Stimulated activated CD4-positive, alpha-beta T cell treated with anti-CD3 and anti-CD28 coated beads, TNF-alpha, amount 100 ng/mL, for 48 hours (primary cell): Measurements from ENCODE around the gene WEE2.
"Not testable (repeated sequence)": the region's sequence is repeated elsewhere in the genome, so short reads cannot be mapped to it uniquely, and the experiment has no call there.

Source experiments
- DNase-seq, 3 donors: peaks; one replicate each; pipeline ENCODE4 v3.0.0-alpha.2; 2020; ENCODE audit warnings: low read depth in 3 of 3

The WEE2 gene

DNA sequence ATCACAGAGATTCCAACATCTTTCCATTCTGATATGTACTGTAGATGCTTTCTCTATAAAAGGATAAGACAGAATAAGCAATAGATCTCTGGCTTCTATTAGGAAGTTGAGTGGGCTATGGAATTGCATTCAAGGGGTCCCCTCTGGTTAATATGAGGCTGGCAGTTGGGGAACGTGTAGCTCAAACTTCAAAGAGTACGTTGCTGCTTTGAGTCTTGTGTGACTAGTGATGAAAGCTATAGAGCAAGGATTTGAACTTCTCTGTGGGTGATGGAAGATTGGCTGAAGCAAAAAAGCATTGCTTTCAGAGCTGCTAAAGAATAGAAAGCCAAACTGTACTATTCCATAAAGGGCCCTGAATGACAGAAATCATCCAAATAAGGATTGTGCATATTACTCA lies 6.4 kb downstream of the WEE2 start:
- no peak for DNase-seq

DNA sequence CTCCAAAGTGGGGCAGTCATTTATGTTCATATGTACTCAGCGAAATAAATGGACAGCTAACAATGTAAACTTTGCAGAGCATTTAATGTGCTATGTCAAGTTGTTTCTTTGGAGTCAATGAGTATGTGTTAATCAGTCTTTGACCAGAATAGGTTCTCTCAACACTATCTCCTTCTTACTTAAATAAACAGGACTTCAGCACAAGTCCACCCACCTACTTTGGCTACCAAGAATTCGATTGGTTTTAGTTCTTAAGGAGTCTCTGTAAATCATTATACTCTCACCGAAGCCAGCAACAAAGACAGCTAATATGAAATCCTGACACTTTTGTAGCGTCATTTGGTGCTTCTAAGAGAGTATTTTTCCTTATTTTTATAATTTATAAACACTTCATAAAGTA lies 6.9 kb downstream of the WEE2 start:
- DNase-seq: no peak

DNA sequence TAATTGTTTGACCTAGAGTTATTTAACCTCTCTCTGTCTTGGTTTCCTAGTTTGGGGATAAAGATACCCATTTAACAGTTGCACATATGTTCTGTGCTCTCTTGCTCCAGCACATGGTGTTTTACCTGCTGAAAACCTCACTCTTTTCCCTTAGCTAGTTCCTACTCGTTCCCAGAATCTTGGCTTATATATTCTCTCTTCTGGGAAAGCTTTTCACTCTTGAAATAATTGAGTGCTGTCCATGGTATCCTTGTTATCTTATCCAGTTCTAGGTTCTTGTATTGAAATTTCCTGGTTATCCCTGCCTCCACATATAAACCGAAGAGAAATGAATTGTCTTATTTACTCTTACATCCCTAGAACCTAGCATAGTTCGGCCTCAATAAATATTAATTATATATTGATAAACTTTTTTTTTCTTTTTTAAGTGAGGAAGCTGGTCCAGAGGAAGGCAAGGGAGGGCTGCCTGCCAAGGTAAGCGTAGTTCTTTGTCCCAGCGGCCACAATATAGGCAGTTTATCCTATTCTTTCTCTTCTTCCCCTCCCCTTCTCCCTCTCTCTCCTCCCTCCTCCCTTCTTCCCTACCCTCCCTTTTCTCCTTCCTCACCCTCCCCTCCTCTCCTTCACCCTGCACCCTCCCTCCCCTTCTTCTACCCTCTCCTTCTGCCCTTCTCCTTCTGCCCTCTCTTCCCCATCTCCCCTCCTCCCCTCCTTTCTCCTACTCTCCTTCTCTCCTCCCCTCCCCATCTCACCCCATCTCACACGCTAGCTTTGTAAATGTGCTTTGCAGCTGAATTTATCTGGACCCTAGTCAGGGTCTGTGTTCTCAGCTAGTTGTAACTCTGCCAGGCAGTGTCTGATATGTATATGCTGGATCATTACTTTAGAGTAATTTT lies 7.9 kb downstream of the WEE2 start:
- DNase-seq: no peak

DNA sequence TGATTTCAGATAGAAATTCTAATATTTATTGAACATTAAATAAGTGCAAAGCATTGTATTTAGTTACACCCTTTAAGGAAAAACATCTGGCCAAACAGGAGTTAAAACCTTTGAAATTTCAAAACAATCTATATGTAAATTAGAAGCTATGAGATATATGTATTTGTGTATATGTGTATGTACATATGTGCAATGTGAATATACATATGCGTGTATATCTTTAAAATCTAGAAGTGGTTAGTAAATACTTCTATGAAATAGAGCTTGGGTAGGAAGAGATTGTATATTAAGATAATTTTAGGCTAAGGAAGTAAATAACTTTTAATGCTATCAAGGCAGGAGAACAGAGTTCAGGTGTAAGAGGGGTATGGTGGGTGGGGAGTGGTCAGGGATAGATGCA lies 9.3 kb downstream of the WEE2 start:
- no peak for DNase-seq

DNA sequence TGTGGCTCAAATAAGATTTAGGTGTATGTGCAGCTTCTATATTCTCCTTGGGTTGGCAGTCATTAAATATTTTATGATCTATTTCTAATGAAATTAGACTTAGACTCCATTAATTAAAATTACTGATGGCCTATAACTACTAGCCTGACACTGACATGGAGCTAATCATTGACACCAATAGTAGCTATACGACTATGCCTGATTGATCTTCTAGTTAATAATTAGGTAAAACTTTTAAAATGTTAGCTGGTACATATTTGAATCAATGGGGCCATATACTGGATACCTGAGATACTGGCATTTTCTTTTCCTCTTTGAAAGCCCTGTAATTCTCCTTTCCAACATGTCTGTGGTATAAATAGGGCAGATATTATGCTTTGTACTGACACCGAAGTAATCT lies 14.4 kb downstream of the WEE2 start:
- no peak for DNase-seq

DNA sequence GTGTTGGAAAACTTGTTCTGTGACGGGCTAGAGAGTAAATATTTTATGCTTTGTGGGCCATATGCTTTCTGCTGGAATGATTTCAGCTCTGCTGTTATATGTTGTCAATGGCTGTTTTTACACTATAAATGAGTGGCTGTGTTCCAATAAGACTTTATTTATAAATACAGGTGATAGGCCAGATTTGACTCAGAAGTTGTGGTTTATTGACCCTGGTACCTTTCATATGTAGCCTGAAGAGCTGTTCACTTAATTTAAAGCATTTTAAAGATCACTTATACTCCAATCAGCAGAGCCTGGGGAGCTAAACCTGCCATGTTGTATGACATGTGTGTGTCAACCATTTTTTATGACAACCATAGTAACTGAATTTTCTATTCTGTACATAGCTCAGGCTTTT lies 20.9 kb downstream of the WEE2 start:
- DNase-seq: no peak

DNA sequence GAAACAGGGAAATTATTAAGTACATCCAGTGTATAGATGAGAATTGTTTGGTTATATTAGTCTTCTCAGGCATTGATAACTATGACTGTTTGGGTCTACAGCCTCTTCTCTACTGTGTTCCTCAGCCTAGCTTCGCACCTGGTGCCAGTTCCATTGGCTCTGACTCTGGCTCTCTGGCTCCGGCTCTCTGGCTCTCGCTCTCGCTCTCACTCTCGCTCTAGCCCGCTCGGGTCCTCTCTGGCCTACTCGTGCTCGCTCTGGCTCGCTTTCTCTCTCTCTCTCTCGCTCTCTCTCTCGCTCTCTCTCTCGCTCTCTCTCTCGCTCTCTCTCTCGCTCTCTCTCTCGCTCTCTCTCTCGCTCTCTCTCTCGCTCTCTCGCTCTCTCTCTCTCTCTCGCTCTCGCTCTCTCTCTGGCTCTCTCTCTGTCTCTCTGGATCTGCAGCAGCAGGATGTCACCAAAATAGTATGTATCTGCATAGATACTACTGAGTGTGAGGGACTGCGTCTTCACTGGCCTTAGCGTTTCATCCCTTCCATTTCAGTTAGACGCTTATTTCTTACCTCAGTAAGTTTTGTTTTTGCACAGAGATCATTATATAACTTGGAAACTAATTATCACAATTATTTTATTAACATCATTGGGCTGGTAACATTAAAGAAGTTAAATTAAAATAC lies 23.5 kb downstream of the WEE2 start:
- DNase-seq: no peak

DNA sequence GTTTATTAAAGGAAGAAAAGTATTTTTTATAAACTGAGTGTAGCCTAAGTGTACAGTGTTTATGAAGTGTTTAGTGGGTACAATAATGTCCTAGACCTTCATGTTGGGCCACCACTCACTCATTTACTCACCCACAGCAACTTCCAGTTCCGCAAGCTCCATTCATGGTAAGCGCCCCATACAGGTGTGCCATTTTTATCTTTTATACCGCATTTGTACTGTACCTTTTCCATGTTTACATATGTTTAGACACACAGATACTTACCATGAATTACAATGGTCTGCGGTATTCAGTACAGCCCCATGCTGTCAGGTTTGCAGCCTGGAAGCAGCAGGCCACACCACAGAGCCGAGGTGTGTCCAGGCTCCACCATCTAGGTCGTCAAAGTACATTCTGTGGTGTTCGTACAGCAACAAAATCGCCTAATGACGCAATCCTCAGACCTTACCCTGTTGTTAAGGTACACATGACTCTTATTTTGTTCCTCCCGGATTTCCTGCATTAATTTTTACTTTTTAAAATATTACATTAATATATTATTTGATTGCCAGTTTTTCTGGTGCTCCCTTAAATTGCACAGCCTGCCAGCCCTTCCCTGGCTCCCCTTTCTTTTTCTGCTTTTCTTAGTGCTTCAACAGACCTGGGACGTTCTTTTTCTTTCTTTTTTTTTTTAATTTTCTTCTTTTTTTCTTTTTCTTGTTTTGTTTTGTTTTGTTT lies 29.1 kb downstream of the WEE2 start:
- peak in 1 of 3 donors; percentile 9 for DNase-seq

DNA sequence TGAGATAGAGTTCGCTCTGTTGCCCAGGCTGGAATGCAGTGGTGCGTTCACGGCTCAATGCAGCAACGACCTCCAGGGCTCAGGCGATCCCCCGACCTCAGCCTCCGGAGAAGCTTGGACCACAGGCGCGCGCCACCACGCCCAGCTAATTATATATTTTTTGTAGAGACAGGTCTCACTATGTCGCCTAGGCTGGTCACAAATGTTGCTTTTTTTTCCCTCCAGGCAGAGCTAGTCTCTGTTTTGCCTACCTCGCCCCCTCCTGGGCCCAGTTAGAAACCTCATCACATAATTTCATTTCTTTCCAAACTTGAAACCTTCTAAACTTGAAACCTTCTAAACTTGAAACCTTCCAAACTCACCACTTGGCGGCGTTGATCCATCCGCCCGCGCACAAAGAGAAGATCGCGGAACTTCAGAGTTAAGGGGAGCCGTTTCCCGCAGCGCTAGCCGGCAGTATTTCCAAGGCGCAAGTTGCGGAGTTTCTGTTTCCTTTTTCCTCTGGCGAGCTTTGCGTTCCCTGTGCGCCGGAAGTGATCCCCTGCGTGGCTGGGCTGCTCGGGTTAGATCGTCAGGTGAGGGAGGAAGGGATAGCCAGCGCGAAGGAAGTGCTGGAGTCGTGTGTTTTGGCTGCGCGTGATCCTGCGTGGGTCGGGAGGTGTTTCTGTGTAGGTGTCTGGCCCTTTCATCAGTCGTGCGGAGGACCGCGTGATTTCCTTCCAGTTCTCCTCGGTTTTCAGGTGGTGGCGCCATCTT lies 29.9 kb downstream of the WEE2 start, which contains the start of gene SSBP1:
TSS of gene SSBP1 (plus strand) at position 523 of the 756 bp plus-strand sequence. CDS start 809 bp downstream, outside the sequence.
- peak; percentile 76 to 90 (median 81) for DNase-seq

DNA sequence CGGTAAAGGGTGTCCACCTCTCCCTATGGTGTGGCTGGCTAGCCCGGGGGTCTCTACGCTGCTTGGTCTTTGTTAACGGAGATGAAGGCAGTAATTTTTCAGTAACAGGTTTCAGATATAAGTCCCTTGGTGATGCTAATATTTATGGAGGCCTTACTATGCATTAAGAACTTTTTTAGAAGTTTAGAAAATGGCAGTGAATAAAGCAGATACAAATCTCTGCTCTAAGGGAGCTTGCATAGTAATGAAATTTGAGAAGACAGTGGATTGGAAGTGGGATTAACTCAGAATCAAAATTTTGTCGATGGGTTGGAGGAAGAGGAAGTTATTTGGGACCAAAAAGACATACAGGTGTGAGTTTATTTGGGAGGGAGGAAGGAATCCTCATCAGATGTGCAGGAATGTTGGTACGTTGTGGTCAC lies 30.4 kb downstream of the WEE2 start:
- DNase-seq: no peak

DNA sequence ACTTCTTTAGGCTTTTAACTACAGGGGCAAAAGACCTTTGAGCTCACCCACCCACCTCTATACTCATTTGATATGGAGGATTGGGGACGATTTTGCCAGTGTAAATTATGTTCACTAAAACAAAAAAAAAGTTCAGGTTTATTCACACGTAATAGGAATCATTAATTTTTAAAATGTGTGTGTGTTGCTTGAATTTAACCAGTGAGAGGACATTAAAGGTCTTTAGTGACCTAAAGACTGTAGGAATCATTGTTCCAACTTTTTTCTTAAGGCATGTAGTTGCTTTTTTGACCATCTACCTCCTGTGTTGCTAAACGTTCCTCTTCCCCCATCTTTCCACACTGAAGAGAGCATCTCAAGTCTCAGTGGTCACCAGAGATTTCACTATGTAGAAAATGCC lies 31.1 kb downstream of the WEE2 start:
- DNase-seq: no peak

DNA sequence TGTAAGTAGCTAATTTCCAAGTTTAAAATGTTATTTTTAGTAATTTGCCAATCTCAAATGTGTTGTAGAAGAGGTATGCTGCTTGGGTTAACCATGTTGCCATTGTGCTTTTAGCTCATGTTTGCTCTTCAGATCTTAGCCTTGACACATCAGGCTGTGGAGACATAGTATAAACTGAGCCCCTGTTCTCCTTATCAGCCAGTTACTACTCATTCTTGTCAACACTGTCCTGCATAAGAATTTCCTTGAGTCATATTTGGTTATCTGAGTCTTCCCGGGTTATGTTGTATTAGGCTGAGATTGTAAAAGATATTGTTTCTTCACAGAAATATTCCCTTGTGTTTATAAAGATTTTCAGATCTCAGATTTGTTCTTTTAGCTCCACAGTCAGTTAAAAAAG lies 34.1 kb downstream of the WEE2 start:
- no peak for DNase-seq

DNA sequence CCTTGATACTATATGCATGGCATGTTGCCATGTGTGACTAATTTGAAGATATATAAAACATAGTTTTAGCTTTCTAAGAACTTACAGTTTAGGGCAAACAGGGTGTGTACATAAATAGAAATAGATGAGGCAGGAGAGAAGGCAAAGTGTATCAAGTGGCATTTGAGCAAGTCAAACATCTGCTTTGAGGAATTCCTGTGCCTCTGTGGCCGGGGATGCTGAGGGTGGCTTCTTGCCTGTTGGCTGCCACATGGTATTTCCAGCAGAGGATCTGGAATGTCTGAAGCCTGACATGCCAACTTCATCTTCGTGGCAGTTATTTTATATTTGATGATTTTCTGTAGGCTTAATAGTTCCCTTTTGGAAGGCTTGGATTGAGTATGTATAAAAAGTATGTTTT lies 36.0 kb downstream of the WEE2 start:
- DNase-seq: no peak

DNA sequence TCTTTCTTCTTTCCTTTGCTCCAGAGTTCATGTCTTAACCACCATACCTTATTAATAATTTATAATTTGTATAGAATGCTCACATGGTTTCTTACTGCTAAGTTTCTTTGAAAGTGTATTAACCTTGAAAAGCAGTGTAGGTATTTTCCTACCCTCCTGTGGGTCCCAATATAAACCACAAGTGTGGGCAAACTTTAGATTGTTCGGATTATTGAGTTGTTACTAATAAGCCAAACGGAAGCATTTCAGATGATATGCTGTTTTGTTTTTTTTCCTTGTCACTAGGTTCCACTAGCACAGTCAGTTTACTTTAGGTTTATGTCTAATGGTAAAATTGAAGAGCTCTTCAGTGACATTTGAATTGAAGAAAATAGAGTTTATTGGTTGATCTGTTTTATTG lies 40.2 kb downstream of the WEE2 start:
- no peak for DNase-seq

DNA sequence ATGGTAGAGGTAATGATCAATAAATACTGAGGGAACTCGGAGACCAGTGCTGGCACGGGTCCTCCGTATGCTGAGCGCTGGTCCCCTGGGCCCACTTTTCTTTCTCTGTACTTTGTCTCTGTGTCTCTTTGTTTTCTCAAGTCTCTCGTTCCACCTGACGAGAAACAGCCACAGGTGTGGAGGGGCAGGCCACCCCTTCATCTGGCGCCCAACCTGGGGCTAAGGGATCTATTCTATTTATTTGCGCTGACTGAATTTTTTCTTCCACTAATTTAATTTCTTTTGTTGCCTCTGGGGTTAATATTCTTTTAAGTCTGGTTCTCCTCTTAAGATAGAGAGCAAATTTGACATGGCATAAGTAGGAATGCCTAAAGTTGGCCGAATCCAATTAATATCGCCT lies 43.8 kb downstream of the WEE2 start:
- DNase-seq: peak in 1 of 3 donors; percentile 2

DNA sequence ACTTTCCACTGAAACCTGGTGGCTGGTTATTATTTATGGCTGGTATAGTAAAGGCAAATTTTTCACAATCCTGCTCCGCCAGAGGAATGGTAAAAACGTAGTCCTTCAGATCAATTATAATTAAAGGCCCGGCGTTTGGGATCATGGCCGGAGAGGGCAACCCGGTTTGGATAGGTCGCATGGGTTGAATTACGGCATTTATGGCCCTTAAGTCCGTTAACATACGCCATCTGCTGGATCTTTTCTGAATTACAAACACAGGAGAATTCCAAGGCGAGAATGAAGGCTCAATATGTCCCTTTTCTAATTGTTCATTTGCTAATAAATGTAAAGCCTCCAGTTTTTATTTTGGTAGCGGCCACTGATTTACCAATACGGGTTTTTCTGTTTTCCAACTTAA lies 44.5 kb downstream of the WEE2 start:
- DNase-seq: no peak

DNA sequence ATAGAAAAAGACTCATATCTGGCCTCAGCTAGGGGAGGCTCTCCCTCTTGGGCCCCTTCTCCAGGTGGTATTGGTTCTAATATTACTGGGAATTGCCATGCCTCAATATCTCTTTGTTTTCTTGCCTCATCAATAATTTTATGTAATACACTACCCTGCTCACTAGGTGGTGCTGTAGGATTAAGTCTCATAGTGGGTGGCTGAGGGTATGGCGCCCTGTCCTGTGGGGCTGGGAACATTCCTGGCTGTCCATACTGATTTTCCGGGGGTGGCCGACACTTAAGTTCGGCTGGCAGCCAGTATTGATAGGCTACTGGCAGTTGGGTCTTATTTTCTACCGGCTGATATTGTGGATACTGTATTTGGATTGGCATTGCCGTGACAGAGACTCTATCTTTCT lies 46.8 kb downstream of the WEE2 start:
- peak in 1 of 3 donors; percentile 11 for DNase-seq

DNA sequence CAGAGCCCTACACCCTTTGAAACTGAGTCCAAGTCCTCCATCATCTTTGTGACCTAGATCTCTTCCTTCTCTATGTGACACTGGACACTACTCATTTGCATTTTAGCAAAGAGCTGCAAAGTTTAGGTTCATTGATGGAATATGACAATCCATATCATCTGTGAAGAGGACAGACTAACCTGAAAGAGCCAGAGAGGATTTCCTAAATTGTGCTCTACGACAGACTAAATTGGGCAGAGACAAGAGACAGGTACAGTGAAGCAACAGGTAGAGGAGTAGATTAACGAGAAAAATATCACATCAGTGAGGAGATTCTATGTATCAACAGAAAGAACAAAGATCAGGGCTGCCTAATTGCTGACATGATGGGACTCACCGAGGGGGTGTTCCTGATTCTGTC lies 55.6 kb downstream of the WEE2 start, which contains the start of gene TAS2R3:
TSS of gene TAS2R3 (plus strand) at position 301 of the 400 bp plus-strand sequence. CDS start at position 363, 62 bp downstream.
- no peak for DNase-seq

DNA sequence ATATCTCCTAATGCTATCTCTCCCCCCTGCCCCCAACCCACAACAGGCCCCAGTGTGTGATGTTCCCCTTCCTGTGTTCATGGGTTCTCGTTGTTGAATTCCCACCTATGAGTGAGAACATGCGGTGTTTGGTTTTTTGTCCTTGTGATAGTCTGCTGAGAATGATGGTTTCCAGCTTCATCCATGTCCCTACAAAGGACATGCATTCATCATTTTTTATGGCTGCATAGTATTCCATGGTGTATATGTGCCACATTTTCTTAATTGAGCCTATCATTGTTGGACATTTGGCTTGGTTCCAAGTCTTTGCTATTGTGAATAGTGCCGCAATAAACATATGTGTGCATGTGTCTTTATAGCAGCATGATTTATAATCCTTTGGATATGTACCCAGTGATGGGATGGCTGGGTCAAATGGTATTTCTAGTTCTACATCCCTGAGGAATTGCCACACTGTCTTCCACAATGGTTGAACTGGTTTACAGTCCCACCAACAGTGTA lies 62.0 kb downstream of the WEE2 start:
- not testable (repeated sequence) for DNase-seq

DNA sequence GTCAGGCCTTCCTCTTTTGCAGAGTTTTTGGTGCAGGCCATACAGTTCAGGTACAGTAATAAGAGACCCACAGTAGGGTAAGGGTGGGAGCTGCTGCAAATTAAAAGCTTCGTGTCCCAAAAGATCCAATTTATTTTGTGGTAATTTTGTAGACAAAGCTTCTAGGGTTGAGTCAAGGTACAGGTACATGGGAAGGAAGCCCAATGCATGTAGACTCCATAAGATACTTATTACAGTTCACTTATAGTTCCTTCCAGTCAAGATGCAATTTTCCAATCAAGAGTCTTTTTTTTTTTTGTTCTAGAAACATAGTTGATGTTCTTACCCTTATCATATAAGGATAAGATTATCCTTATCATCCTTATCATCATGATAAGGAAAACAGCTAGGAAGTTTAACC lies 68.2 kb downstream of the WEE2 start, which contains the start of gene TAS2R4:
TSS of gene TAS2R4 (plus strand) at position 301 of the 400 bp plus-strand sequence. CDS start 1,815 bp downstream, outside the sequence.
- DNase-seq: no peak
